Mesothelial cell of epicardium (in vitro differentiated cells): ENCODE measurements around the gene DMD. TPM values are rescaled to one million over a fixed set of nuclear protein-coding genes. Genes with fewer than 3 reads are reported as not detected.

Experiments
- DNase-seq, 2 experiments: peaks; one replicate each; pipeline ENCODE4 v3.0.0; 2021; ENCODE audit warnings: low spot score in 2 of 2; ENCODE audit not compliant: unreplicated experiment in 2 of 2
- H3K27ac Mint-ChIP-seq: 2 replicates; pipeline ENCODE4 v1.8.0; 2021; ENCODE audit warnings: mixed read lengths
- H3K27me3 Mint-ChIP-seq: 2 replicates; pipeline ENCODE4 v1.8.0; 2021; ENCODE audit warnings: low read depth, mixed read lengths
- H3K36me3 Mint-ChIP-seq: 2 replicates; pipeline ENCODE4 v1.8.0; 2021; ENCODE audit warnings: mixed read lengths
- H3K4me1 Mint-ChIP-seq: 2 replicates; pipeline ENCODE4 v1.8.0; 2021; ENCODE audit warnings: mixed read lengths
- H3K4me3 Mint-ChIP-seq: 2 replicates; pipeline ENCODE4 v1.8.0; 2021; ENCODE audit warnings: mild to moderate bottlenecking, moderate library complexity, mixed read lengths
- H3K9me3 Mint-ChIP-seq: 2 replicates; pipeline ENCODE4 v1.8.0; 2021; ENCODE audit warnings: mixed read lengths
- CTCF ChIP-seq: fragments of 200-600 bp; sonication (generic); IDR thresholded peaks from one replicate; pipeline ENCODE4 v1.5.0; 2021; ENCODE audit warnings: antibody characterized with exemption; ENCODE audit not compliant: unreplicated experiment
- total RNA-seq: library from RNA; stranded (reverse); gene quantifications from 3 replicates; pipeline ENCODE4 v1.2.1, GENCODE V29; 2021

Gene DMD
- total RNA-seq, 1 donor from 2014 or later = 79.4 TPM

GRCh38 chrX:32599156-32599555, 612.2 kb downstream of the DMD start:
- no peaks in the 10 kb centered on the region for H3K27me3 Mint-ChIP-seq
- H3K4me3 Mint-ChIP-seq = no peak overlapping the region

GRCh38 chrX:32598707-32599106, 612.6 kb downstream of the DMD start:
- no peak overlapping the region for H3K4me3 Mint-ChIP-seq
- DNase-seq = no peak
- peaks cover 4% of the 10 kb centered on the region for H3K4me1 Mint-ChIP-seq
- no peak for TF ChIP-seq CTCF
- no peak overlapping the region for H3K27ac Mint-ChIP-seq
- peaks cover 8% of the 10 kb centered on the region for H3K9me3 Mint-ChIP-seq
- H3K27me3 Mint-ChIP-seq = no peaks in the 10 kb centered on the region
- H3K36me3 Mint-ChIP-seq = peaks cover 11% of the 10 kb centered on the region

More at GRCh38 chrX:32599156-32599555, 612.2 kb downstream of the DMD start:
- Mint-ChIP-seq H3K27ac (no peak overlapping the region), H3K36me3 (peaks cover 10% of the 10 kb centered on the region), H3K9me3 (peaks cover 9% of the 10 kb centered on the region), H3K4me1 (peaks cover 4% of the 10 kb centered on the region)
- TF ChIP-seq CTCF = no peak
- no peak for DNase-seq

GRCh38 chrX:32597777-32598176, 613.6 kb downstream of the DMD start:
- H3K27me3 Mint-ChIP-seq = no peaks in the 10 kb centered on the region
- no peak overlapping the region for H3K27ac Mint-ChIP-seq
- no peak for TF ChIP-seq CTCF
- H3K4me1 Mint-ChIP-seq = peaks cover 4% of the 10 kb centered on the region
- H3K36me3 Mint-ChIP-seq = peaks cover 13% of the 10 kb centered on the region
- H3K9me3 Mint-ChIP-seq = peaks cover 8% of the 10 kb centered on the region
- DNase-seq = no peak
- H3K4me3 Mint-ChIP-seq = no peak overlapping the region

- Mint-ChIP-seq H3K4me3 (no peak overlapping the region), H3K27ac (no peak overlapping the region), H3K36me3 (peaks cover 20% of the 10 kb centered on the region), H3K4me1 (no peaks in the 10 kb centered on the region), H3K9me3 (peaks cover 11% of the 10 kb centered on the region), H3K27me3 (no peaks in the 10 kb centered on the region)
- no peak for DNase-seq
- TF ChIP-seq CTCF = no peak
Observed at GRCh38 chrX:32592786-32593185, 618.6 kb downstream of the DMD start.

GRCh38 chrX:32591589-32591988, 619.8 kb downstream of the DMD start:
- H3K4me3 Mint-ChIP-seq = no peak overlapping the region

More at GRCh38 chrX:32591589-32591988, 619.8 kb downstream of the DMD start:
- Mint-ChIP-seq H3K27me3 (no peaks in the 10 kb centered on the region), H3K4me1 (no peaks in the 10 kb centered on the region), H3K27ac (no peak overlapping the region), H3K9me3 (peaks cover 7% of the 10 kb centered on the region), H3K36me3 (peaks cover 20% of the 10 kb centered on the region)
- DNase-seq = no peak
- no peak for TF ChIP-seq CTCF
